HG03520 (cell line): ENCODE measurements around the gene HOXA3.

ENCODE experiments used
- ATAC-seq: cut with Tn5 transposase; IDR thresholded peaks from one replicate; pipeline ENCODE4 v1.9.1; 2021; ENCODE audit warnings: mild to moderate bottlenecking, moderate library complexity; ENCODE audit not compliant: unreplicated experiment

The HOXA3 gene

GRCh38 chr7:27131390-27131819, 21.0 kb downstream of the HOXA3 start:
- ATAC-seq = no peak

GRCh38 chr7:27130540-27131389, 21.6 kb downstream of the HOXA3 start, which contains the start of gene HOXA4:
HOXA4 (minus strand) TSS chr7:27130757; CDS start chr7:27130733, 24 bp downstream.
- no peak for ATAC-seq

- no peak for ATAC-seq
Observed at GRCh38 chr7:27129729-27130539, 22.4 kb downstream of the HOXA3 start.

- no peak for ATAC-seq
Observed at GRCh38 chr7:27128776-27129728, 23.3 kb downstream of the HOXA3 start.

GRCh38 chr7:27128034-27128433, 24.3 kb downstream of the HOXA3 start:
- ATAC-seq = no peak

- ATAC-seq = no peak
Observed at GRCh38 chr7:27126596-27127327, 25.6 kb downstream of the HOXA3 start.

- no peak for ATAC-seq
Observed at GRCh38 chr7:27125986-27126394, 26.4 kb downstream of the HOXA3 start.

GRCh38 chr7:27124902-27125689, 27.3 kb downstream of the HOXA3 start:
- ATAC-seq = no peak

GRCh38 chr7:27124096-27124901, 28.1 kb downstream of the HOXA3 start:
- no peak for ATAC-seq

GRCh38 chr7:27123477-27124053, 28.8 kb downstream of the HOXA3 start:
- no peak for ATAC-seq

- ATAC-seq = no peak
Observed at GRCh38 chr7:27123007-27123476, 29.3 kb downstream of the HOXA3 start.

- ATAC-seq = no peak
Observed at GRCh38 chr7:27122077-27122910, 30.1 kb downstream of the HOXA3 start.

GRCh38 chr7:27121684-27122076, 30.7 kb downstream of the HOXA3 start:
- ATAC-seq = no peak

GRCh38 chr7:27119412-27119911, 32.9 kb downstream of the HOXA3 start:
- no peak for ATAC-seq

- ATAC-seq = no peak
Observed at GRCh38 chr7:27118580-27118979, 33.8 kb downstream of the HOXA3 start.

- ATAC-seq = no peak
Observed at GRCh38 chr7:27117887-27118491, 34.4 kb downstream of the HOXA3 start.
